ENCODE results near the gene DDX41.
"Not testable (repeated sequence)": the region's sequence is repeated elsewhere in the genome, so short reads cannot be mapped to it uniquely, and the experiment has no call there.

DDX41 gene

GRCh38 chr5:177490992-177491391 lies 25.8 kb downstream of the DDX41 start:
- no peak for DNase-seq
- peaks cover 26% of the 10 kb centered on the region for H3K36me3 Mint-ChIP-seq (ENCODE audit: low read depth)
- peaks cover 45% of the 10 kb centered on the region for H3K4me1 Mint-ChIP-seq
- H3K27ac Mint-ChIP-seq, result no peak overlapping the region
- no peaks in the 10 kb centered on the region for H3K9me3 Mint-ChIP-seq
- H3K4me3 Mint-ChIP-seq, result no peak overlapping the region
- no peak for TF ChIP-seq CTCF (IDR thresholded peaks at IDR 0.05)
- H3K27me3 Mint-ChIP-seq (ENCODE audit: low read depth, poor library complexity), result no peaks in the 10 kb centered on the region

GRCh38 chr5:177490311-177490991 lies 26.3 kb downstream of the DDX41 start:
- Mint-ChIP-seq H3K36me3 (ENCODE audit: low read depth) (peaks cover 26% of the 10 kb centered on the region), H3K27ac (no peak overlapping the region), H3K9me3 (no peaks in the 10 kb centered on the region), H3K4me3 (no peak overlapping the region), H3K27me3 (ENCODE audit: low read depth, poor library complexity) (no peaks in the 10 kb centered on the region), H3K4me1 (peaks cover 41% of the 10 kb centered on the region)
- TF ChIP-seq CTCF (IDR thresholded peaks at IDR 0.05), result no peak
- no peak for DNase-seq

GRCh38 chr5:177489119-177489716 lies 27.5 kb downstream of the DDX41 start:
- Mint-ChIP-seq H3K27me3 (ENCODE audit: low read depth, poor library complexity) (no peaks in the 10 kb centered on the region), H3K9me3 (no peaks in the 10 kb centered on the region), H3K4me1 (peaks cover 42% of the 10 kb centered on the region), H3K27ac (no peak overlapping the region), H3K4me3 (no peak overlapping the region), H3K36me3 (ENCODE audit: low read depth) (peaks cover 35% of the 10 kb centered on the region)
- no peak for DNase-seq
- no peak for TF ChIP-seq CTCF (IDR thresholded peaks at IDR 0.05)

GRCh38 chr5:177487975-177488374 lies 28.8 kb downstream of the DDX41 start:
- Mint-ChIP-seq H3K9me3 (no peaks in the 10 kb centered on the region), H3K27me3 (ENCODE audit: low read depth, poor library complexity) (no peaks in the 10 kb centered on the region), H3K27ac (peak overlapping the region; percentile 36), H3K4me3 (no peak overlapping the region), H3K4me1 (peaks cover 40% of the 10 kb centered on the region), H3K36me3 (ENCODE audit: low read depth) (peaks cover 41% of the 10 kb centered on the region)
- no peak for TF ChIP-seq CTCF (IDR thresholded peaks at IDR 0.05)
- no peak for DNase-seq

GRCh38 chr5:177487144-177487543 lies 29.6 kb downstream of the DDX41 start:
- no peak for DNase-seq
- Mint-ChIP-seq H3K36me3 (ENCODE audit: low read depth) (peaks cover 43% of the 10 kb centered on the region), H3K4me3 (no peak overlapping the region), H3K9me3 (no peaks in the 10 kb centered on the region), H3K27me3 (ENCODE audit: low read depth, poor library complexity) (no peaks in the 10 kb centered on the region), H3K27ac (no peak overlapping the region), H3K4me1 (peaks cover 39% of the 10 kb centered on the region)
- TF ChIP-seq CTCF (IDR thresholded peaks at IDR 0.05), result no peak

- Mint-ChIP-seq H3K4me3 (no peak overlapping the region), H3K27ac (no peak overlapping the region), H3K4me1 (peaks cover 36% of the 10 kb centered on the region), H3K27me3 (ENCODE audit: low read depth, poor library complexity) (no peaks in the 10 kb centered on the region), H3K9me3 (no peaks in the 10 kb centered on the region), H3K36me3 (ENCODE audit: low read depth) (peaks cover 41% of the 10 kb centered on the region)
- no peak for DNase-seq
- no peak for TF ChIP-seq CTCF (IDR thresholded peaks at IDR 0.05)
These were observed 30.5 kb downstream of the DDX41 start for GRCh38 chr5:177486256-177486655.

GRCh38 chr5:177485753-177486152 lies 31.0 kb downstream of the DDX41 start:
- DNase-seq; H3K27me3 Mint-ChIP-seq (ENCODE audit: low read depth, poor library complexity); H3K4me3 Mint-ChIP-seq; H3K9me3 Mint-ChIP-seq: not testable (repeated sequence)
- Mint-ChIP-seq H3K27ac (peak overlapping the region; percentile 92), H3K4me1 (peaks cover 34% of the 10 kb centered on the region), H3K36me3 (ENCODE audit: low read depth) (peaks cover 39% of the 10 kb centered on the region)
